GM19467 (cell line): Measurements from ENCODE around the gene COL20A1.
"Not testable (repeated sequence)": the region's sequence is repeated elsewhere in the genome, so short reads cannot be mapped to it uniquely, and the experiment has no call there.

Experiments used
- ATAC-seq: cut with Tn5 transposase; IDR thresholded peaks from one replicate; pipeline ENCODE4 v1.9.1; 2021; ENCODE audit warnings: mild to moderate bottlenecking, moderate library complexity; ENCODE audit not compliant: unreplicated experiment

The COL20A1 gene

GRCh38 chr20:63290136-63290676 lies 2.8 kb upstream of the COL20A1 start:
- no peak for ATAC-seq

DNA sequence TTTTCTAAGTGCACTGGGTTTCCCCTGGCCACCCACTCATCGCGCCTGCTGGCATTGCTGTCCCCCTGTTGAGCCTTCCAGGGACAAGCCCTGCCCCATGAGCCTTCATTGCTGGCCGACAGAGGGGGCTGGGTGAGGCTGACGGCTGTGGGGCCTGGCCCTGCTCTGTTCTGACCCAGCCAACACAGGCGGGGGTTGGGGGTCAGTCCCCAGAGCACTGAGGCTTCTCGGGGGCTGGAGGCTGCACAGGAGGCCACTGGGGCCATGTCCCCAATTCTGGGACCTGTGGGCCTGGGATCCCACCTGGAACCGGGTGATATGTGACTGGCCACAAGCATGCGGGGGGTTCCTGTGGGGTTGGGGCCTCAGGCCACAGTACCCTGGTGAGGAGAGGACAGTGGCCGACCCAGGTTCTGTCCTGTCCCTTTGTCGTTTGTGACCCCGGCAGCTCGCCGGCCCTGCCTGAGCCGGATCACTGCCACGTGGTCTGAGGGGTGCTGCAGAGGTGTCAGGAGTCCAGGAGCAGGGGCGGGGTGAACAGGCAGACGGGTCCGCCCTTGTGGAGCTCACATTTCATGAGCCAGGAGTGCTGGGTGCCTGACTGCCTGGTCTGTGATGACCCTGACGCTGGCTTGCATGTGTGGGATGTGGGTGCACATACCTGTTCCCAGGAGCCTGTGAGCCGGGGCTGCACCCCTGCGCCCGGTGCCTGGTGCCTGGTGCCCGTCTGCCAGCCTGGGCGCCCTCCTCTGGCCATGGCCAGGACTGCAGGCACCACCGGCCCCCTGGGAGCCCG lies 2.1 kb upstream of the COL20A1 start:
- no peak for ATAC-seq

DNA sequence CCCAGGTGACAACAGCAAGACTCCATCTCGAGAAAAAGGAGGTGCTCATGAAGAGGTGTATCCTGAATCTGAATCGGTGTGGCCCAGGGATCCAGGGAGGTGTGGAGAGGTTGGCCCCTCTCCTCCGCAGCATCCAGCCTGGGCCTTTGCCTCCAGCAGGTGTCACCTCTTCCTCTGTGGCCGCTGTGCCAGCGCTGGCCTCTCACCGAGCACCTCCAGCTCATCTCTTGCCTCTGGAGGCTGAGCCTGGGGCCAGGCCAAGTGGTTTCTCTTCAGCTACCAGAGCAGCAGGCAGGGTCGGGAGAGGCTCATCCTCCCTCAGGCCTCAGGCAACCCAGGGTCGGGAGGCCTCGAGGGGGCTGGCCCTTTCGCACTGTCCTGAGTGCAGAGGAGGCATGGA lies 1.2 kb upstream of the COL20A1 start:
- no peak for ATAC-seq

GRCh38 chr20:63292292-63292701 lies 689 bp upstream of the COL20A1 start:
- no peak for ATAC-seq

- no peak for ATAC-seq
These were observed 470 bp downstream of the COL20A1 start for GRCh38 chr20:63293456-63293855.

DNA sequence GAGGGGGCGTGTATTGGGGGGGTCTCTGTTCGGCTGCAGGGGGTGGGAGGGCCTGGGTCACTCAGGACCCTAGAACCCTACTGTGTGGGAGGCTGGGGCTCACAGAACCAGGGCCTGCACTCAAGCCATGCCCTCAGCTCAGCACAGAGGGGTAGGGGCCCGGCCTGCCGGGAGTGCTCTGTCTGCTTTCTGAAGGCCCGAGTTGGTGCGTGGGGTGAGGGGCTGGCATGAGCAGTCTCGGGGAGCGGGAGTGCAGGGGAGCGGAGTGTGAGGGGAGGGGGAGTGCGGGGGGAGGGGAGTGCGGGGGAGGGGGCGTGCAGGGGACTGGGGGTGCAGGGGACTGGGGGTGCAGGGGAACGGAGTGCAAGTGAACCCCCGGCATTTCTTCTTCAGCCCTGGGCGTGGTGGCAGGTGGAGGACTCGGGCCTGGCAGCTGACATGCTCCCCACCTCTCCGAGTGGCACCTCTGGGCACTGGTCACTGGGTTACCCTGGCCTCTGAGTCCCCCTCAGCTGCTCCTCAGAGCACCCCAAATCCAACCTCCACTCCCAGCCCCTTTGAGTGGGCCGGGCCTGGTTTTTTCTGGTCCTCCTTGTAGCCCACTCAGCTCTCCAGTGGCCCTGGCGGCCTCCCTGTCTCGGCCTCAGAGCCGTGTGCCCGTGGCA lies 1.0 kb downstream of the COL20A1 start:
- no peak for ATAC-seq

DNA sequence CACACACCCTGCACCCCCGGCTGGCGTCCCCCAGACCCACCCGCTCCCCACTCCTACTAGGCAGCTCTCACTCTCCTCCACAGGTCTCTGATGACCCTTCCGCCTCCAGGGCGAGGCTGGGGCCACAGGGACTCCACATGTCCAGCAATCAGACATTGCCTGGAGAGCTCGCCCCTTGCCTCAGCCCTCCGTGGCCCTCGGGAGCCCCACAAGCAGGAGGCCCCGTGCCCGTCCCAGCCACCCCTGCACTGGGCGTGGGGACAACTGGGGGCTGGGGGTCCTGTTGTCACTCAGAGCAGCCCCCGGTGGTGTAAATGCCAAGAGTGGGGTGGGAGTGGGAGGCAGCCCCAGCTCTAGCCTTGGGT lies 1.5 kb downstream of the COL20A1 start:
- ATAC-seq, result no peak

DNA sequence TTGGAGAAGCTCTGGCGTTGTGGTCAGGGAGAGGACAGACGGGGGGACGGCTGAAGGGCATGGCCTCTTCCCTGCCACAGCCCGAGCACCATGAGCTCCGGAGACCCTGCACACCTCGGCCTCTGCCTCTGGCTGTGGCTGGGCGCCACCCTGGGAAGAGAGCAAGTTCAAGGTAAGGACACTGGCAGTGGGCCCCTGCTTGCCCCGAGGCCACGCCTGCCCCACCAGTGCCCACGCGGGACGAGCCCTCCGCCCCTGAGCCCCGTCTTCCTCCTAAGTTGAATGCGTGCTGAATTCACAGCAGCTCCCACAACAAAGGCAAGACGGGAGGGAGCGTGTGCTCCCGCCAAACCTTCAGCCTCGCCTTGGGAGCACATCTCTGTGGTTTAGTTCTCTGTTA lies 2.0 kb downstream of the COL20A1 start:
- no peak for ATAC-seq

DNA sequence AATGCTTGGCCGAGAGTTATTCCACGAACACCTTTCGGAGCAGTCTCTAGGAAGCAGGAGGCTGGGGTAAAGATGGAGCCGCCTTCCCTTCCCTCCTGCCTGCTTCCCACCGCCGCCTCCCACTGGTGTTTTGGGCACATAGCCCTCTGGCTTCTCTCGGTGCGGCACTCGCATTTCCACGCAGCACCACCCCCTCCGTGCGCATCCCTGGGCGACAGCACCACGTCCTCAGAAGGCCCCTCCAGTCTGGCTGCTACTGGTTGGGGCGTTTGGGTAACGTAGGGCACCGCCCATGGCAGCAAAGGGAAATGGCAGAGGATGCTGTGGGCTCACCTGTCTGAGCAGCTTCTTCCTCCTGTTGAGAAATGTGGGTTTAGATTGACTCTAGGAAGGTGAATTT lies 2.4 kb downstream of the COL20A1 start:
- no peak for ATAC-seq

- ATAC-seq, result no peak
These were observed 2.9 kb downstream of the COL20A1 start for GRCh38 chr20:63295846-63296245.

DNA sequence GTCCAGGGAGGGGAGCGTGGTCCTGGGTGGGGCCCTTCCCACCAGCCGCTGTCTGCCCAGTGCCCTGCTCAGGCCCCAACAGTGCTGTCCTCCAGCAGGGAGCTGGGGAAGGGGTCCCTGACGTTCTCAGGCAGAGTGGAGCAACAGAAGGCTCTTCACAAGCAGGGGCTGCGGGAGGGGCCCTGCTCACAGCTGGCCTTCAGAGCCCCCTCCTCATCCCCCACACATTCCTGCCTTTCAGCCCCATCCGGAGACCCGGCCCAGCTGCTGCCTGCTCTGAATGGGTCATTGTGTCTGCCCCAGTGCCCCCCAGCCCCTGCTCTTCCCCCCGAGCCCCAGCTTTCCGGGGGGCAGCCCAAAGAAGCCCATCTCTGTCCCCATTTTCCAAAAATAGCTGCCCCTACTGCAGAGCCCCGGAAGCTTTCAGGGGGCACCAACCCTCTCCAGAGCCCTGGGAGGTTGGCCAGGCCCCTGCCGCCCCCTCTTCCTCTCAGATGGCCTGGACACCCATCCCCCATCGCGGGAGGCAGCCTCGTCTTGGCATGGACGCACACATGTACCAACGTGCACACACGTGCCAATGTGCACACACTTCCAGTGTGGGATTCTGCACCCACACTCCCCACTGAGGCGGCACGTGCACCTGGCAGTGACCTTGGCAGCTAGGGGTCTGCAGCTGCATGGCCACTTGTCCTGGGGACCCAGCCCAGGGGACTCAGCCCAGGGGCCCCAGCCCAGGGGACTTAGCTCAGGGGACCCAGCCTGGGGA lies 3.7 kb downstream of the COL20A1 start:
- no peak for ATAC-seq

- no peak for ATAC-seq
These were observed 4.4 kb downstream of the COL20A1 start for GRCh38 chr20:63297371-63297781.

DNA sequence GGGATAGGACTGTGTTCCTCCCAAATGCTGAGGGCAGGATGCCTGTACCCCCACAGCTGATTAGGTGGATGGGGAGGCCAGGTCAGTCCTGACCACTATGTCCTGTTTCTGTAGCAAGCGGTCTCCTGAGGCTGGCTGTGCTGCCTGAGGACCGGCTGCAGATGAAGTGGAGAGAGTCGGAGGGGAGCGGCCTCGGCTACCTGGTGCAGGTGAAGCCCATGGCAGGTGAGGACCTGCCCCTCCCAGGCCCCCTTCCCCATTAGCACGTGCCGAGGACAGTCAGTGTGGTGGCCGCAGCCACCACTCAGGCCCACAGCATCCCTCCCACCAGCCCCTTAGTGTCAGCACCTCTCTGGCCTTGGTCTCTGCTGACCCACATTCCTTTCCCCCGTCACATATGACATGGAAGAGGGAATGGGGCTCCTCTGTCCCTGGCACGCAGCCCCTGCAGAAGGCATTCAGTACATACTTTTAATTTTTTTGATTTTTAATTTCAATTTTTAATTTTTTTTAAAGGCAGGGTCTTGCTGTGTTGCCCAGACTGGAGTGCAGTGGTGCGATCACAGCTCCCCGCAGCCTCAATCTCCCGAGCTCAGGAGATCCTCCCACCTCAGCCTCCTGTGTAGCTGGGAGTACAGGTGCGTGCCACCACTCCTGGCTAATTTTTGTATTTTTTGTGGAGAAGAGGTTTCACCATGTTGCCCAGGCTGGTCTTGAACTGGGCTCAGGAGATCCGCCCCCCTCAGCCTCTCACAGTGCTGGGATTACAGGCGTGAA lies 5.0 kb downstream of the COL20A1 start:
- ATAC-seq, result no peak

GRCh38 chr20:63298731-63299312 lies 5.8 kb downstream of the COL20A1 start:
- ATAC-seq, result no peak

DNA sequence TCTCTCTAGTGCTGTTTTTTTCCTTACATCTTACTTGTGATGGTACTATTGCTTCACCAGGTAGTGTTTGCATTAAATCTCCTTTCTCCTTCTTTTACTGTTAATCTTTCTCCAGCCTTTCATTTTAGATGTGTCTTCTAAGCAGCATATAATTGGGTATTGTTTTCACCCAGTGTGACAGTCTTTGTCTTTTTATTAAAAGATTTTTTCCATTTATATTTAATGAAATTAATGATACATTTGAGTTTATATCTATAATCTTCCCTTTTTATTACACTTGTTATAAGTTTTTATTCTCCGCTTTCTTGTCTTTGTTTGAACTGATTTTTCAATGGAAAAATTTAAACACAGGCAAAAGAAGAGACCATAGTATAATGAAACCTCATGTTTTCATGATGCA lies 8.7 kb downstream of the COL20A1 start:
- ATAC-seq, result no peak

GRCh38 chr20:63303095-63303666 lies 10.2 kb downstream of the COL20A1 start:
- ATAC-seq, result no peak

DNA sequence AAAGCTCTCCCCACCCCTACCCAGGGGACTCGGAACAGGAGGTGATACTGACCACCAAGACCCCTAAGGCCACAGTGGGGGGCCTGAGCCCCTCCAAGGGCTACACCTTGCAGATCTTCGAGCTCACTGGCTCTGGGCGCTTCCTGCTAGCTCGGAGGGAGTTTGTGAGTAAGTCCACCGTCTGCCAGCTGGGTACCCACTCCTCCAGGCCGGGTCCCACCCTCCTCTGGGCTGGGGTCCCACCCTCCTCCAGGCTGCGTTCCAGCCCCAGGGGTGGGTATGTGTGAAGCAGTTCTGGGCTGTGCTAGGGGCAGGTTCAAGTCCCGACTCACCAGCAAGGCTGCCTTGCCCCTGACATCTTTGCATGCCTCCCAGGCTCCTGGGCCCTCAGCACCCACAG lies 12.4 kb downstream of the COL20A1 start:
- ATAC-seq, result no peak

DNA sequence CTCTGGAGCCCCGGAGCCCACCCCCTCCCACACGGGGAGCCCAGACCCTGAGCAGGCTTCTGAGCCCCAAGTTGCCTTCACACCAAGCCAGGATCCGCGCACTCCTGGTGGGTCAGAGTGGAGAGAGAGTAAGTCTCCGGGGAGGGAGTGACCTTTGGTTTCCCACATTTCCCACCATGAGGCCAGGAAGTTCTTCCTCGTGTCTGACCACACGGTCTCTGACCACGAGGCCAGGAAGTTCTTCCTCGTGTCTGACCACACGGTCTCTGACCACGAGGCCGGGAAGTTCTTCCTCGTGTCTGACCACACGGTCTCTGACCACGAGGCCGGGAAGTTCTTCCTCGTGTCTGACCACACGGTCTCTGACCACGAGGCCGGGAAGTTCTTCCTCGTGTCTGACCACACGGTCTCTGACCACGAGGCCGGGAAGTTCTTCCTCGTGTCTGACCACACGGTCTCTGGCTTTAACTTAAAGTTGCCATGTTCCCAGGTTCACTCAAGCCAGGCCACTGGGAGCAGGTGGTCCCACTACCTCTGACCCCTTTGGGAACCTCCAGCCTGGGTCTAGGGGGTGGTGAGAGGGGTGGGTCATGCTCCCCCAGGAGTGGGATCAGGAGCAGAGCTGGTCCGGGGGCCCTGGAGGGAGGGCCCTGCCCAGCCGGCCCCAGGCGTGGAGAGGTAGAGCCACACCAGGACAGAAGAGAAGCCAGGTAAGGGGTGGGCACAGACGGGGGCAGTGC lies 13.1 kb downstream of the COL20A1 start:
- ATAC-seq, result not testable (repeated sequence)
